M059J (cell line): ENCODE data around the gene CFAP54. TPM values are rescaled to one million over a fixed set of nuclear protein-coding genes. Genes with fewer than 3 reads are reported as not detected.
A peak's percentile ranks its signal among the peaks of the same experiment; 100 is the strongest.

Experiments used
- DNase-seq: peaks from one replicate; pipeline ENCODE4 v3.0.0-alpha.2; 2012; ENCODE audit warnings: low read depth
- total RNA-seq: library from RNA; depleted of rRNA; stranded (reverse); fragments of >200 nt; shearing (Covaris generic); gene quantifications from 2 replicates; pipeline ENCODE4 v1.2.3, GENCODE V29; 2014

CFAP54 gene
- total RNA-seq, 1 experiment from 2014 or later, result 1.8 TPM

GRCh38 chr12:96729886-96730285 lies 240.5 kb downstream of the CFAP54 start:
- DNase-seq, result no peak

GRCh38 chr12:96743606-96744005 lies 254.2 kb downstream of the CFAP54 start:
- peak; percentile 57 for DNase-seq

GRCh38 chr12:96749999-96750398 lies 260.6 kb downstream of the CFAP54 start:
- no peak for DNase-seq

GRCh38 chr12:96751626-96752025 lies 262.2 kb downstream of the CFAP54 start:
- DNase-seq, result peak; percentile 46

GRCh38 chr12:96752211-96752610 lies 262.8 kb downstream of the CFAP54 start:
- no peak for DNase-seq

- DNase-seq, result no peak
Measured at GRCh38 chr12:96766232-96766631, 276.9 kb downstream of the CFAP54 start.

GRCh38 chr12:96769400-96769799 lies 280.0 kb downstream of the CFAP54 start:
- no peak for DNase-seq

GRCh38 chr12:96770219-96771102 lies 281.1 kb downstream of the CFAP54 start:
- peak; percentile 48 for DNase-seq

GRCh38 chr12:96773031-96773430 lies 283.7 kb downstream of the CFAP54 start:
- DNase-seq, result peak; percentile 19

GRCh38 chr12:96774496-96775256 lies 285.3 kb downstream of the CFAP54 start:
- peak; percentile 77 for DNase-seq

GRCh38 chr12:96776908-96777307 lies 287.5 kb downstream of the CFAP54 start:
- DNase-seq, result no peak

GRCh38 chr12:96780330-96780729 lies 291.0 kb downstream of the CFAP54 start:
- no peak for DNase-seq

GRCh38 chr12:96786791-96787190 lies 297.4 kb downstream of the CFAP54 start:
- no peak for DNase-seq

- DNase-seq, result no peak
Measured at GRCh38 chr12:96803969-96804368, 314.6 kb downstream of the CFAP54 start.

GRCh38 chr12:96806272-96806671 lies 316.9 kb downstream of the CFAP54 start:
- DNase-seq, result no peak

- DNase-seq, result no peak
Measured at GRCh38 chr12:96807741-96808140, 318.4 kb downstream of the CFAP54 start.

- no peak for DNase-seq
Measured at GRCh38 chr12:96808587-96808986, 319.2 kb downstream of the CFAP54 start.

GRCh38 chr12:96809522-96809921 lies 320.1 kb downstream of the CFAP54 start:
- no peak for DNase-seq

- DNase-seq, result peak; percentile 59
Measured at GRCh38 chr12:96810057-96810456, 320.7 kb downstream of the CFAP54 start.

GRCh38 chr12:96810477-96810876 lies 321.1 kb downstream of the CFAP54 start:
- peak; percentile 63 for DNase-seq

- DNase-seq, result peak; percentile 96
Measured at GRCh38 chr12:96811083-96811482, 321.7 kb downstream of the CFAP54 start.

- no peak for DNase-seq
Measured at GRCh38 chr12:96812153-96812552, 322.8 kb downstream of the CFAP54 start.

- peak; percentile 58 for DNase-seq
Measured at GRCh38 chr12:96814200-96814599, 324.8 kb downstream of the CFAP54 start.
